ENCODE data around the gene SLC30A2. TPM values are rescaled to one million over a fixed set of nuclear protein-coding genes. Genes with fewer than 3 reads are reported as not detected.

Gene SLC30A2
- total RNA-seq, 3 donors from 2014 or later: 0.16 to 1.3 (median 0.33) TPM

DNA sequence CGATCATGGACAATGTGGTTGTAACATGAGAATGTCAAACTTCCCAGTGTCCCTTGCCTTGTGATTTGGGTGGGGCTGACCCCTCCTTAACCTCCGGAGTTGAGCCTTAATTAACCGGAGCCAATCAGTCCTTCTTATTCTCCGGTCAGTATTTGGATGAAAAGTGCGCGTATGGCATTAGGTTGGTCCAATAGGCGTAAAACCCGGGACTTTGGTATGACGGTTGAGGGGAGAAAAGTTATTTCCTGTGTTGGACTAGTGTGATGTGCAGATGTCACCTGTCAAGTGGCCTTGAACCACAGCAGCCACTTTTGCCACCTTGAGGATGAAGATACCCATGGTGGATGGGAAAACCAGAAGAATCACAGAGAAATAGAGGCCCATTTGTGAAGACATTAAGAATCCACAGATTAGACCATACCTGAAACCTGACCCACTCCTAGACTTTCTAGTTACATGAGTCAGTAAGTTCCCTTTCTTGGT is 53.2 kb downstream of the SLC30A2 start:
- no peak for TF ChIP-seq POLR2AphosphoS5 (IDR thresholded peaks at IDR 0.05)
- TF ChIP-seq, protein P1, sequence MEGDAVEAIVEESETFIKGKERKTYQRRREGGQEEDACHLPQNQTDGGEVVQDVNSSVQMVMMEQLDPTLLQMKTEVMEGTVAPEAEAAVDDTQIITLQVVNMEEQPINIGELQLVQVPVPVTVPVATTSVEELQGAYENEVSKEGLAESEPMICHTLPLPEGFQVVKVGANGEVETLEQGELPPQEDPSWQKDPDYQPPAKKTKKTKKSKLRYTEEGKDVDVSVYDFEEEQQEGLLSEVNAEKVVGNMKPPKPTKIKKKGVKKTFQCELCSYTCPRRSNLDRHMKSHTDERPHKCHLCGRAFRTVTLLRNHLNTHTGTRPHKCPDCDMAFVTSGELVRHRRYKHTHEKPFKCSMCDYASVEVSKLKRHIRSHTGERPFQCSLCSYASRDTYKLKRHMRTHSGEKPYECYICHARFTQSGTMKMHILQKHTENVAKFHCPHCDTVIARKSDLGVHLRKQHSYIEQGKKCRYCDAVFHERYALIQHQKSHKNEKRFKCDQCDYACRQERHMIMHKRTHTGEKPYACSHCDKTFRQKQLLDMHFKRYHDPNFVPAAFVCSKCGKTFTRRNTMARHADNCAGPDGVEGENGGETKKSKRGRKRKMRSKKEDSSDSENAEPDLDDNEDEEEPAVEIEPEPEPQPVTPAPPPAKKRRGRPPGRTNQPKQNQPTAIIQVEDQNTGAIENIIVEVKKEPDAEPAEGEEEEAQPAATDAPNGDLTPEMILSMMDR (IDR thresholded peaks at IDR 0.05): no peak
- TF ChIP-seq POLR2A (IDR thresholded peaks at IDR 0.05): no peak
- H3K4me3 ChIP-seq: no peak overlapping the region
- H3K27ac ChIP-seq: no peak overlapping the region
- no peaks in the 10 kb centered on the region for H3K36me3 ChIP-seq
- no peaks in the 10 kb centered on the region for H3K4me1 ChIP-seq
- no peak for DNase-seq (ENCODE audit: low spot score in 2 of 2)
- no peaks in the 10 kb centered on the region for H3K9me3 ChIP-seq
- intact Hi-C loops (cut with DNase I; ENCODE audit: low total_unique reads): loop anchor here (10.0 kb wide), 1 partner anchor 98 kb away; no protein-coding TSS in a partner anchor
- H3K27me3 ChIP-seq: no peaks in the 10 kb centered on the region

DNA sequence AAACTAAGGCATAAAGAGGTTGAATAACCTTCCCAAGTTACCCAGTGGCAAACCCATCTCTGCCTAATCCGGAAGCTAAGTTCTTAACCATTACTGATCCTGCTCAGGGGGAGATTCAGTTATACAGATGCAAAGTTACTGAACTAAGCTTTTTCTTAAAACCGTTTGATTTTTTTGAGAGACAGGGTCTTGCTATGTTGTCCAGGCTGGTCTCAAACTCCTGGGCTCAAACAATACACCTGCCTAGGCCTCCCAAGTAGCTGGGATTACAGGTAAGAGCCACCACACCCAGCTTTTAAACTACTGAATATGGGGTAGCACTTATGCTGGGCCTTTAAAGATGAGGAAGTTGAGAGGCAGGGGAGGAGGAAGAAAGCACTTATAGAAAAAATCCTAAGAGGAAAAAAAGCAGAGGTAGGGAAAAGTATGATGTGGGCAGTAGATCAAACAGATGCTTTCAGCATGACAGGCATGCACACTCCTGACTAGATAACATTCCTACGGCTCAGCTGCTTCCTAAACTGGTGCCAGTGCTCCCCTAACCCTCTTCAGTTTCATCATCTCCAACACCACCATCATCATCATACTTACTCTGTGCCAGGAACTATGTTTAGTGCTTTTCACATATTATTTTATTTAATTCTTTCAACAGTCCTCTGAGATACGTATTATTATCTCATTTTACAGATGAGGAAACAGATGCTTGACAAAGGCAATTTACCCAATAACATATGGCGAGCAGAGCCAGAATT is 53.8 kb downstream of the SLC30A2 start:
- Histone ChIP-seq H3K27me3 (no peaks in the 10 kb centered on the region), H3K4me3 (no peak overlapping the region), H3K9me3 (no peaks in the 10 kb centered on the region), H3K27ac (no peak overlapping the region), H3K36me3 (no peaks in the 10 kb centered on the region), H3K4me1 (no peaks in the 10 kb centered on the region)
- TF ChIP-seq, protein P1 (IDR thresholded peaks at IDR 0.05): no peak
- TF ChIP-seq POLR2AphosphoS5 (IDR thresholded peaks at IDR 0.05) (no peak), POLR2A (IDR thresholded peaks at IDR 0.05) (no peak)
- intact Hi-C loops (cut with DNase I; ENCODE audit: low total_unique reads): loop anchor here (10.0 kb wide), 1 partner anchor 97 kb away; no protein-coding TSS in a partner anchor
- no peak for DNase-seq (ENCODE audit: low spot score in 2 of 2)

DNA sequence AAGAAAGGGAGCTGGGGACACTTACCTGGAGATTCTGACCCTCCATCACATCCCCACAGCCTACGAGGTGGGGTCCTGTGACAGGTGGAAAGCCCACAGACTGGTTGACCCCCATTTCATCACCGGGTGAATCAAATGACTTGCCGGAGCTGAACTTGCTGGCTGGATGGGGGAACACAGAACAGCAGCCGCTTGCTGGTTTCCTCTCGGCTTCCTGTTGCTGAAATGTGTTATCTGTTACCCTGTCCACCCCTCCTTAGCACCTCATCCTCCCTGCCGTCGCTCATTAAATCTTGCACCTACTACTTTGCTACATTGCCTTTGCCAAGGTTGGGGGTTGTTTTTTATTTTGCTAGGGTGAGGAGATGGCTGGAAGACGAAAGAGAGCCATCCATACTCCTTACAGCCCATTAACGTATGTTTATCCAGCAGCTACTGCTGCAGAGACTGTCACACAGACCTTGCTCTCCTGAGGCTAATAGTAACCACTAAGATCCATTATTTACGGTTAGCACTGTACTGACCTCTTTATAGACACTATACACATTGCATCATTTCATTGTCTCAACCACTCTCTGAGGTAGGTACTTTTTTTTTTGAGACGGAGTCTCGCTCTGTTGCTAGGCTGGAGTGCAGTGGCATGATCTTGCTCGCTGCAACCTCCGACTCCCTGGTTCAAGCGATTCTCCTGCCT is 55.1 kb downstream of the SLC30A2 start:
- TF ChIP-seq, protein P1 (IDR thresholded peaks at IDR 0.05): no peak
- TF ChIP-seq POLR2AphosphoS5 (IDR thresholded peaks at IDR 0.05) (no peak), POLR2A (IDR thresholded peaks at IDR 0.05) (no peak)
- Histone ChIP-seq H3K27me3 (no peaks in the 10 kb centered on the region), H3K36me3 (no peaks in the 10 kb centered on the region), H3K4me3 (peak overlapping the region in 1 of 3 donors; percentile 27), H3K27ac (no peak overlapping the region), H3K4me1 (no peaks in the 10 kb centered on the region), H3K9me3 (no peaks in the 10 kb centered on the region)
- DNase-seq (ENCODE audit: low spot score in 2 of 2): no peak
- intact Hi-C loops (cut with DNase I; ENCODE audit: low total_unique reads): loop anchor here (10.0 kb wide), 1 partner anchor 96 kb away; no protein-coding TSS in a partner anchor

DNA sequence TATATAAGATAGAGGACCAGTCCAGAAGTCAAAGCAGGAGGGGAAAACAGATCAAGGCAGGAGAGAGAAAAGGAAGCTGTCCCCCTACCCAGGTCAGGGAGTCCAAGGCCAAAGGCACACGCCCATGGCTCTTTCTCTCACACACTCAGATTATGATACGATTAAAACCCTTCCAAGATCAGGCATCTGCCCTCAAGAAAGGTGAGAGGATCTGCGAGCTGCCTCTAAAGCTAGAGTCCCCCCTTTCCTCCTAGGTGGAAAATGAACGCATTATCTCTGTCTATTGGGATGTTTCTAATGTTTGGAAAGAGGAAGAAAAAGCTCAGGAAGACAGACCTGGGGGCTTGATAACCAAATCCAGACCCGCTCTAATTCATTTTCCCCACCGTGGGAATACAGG is 55.7 kb downstream of the SLC30A2 start:
- intact Hi-C loops (cut with DNase I; ENCODE audit: low total_unique reads): loop anchor here (10.0 kb wide), 1 partner anchor 95 kb away; no protein-coding TSS in a partner anchor
- H3K4me3 ChIP-seq: no peak overlapping the region
- TF ChIP-seq POLR2AphosphoS5 (IDR thresholded peaks at IDR 0.05): no peak
- no peak for TF ChIP-seq POLR2A (IDR thresholded peaks at IDR 0.05)
- TF ChIP-seq, protein P1 (IDR thresholded peaks at IDR 0.05): no peak
- no peak for DNase-seq (ENCODE audit: low spot score in 2 of 2)
- no peaks in the 10 kb centered on the region for H3K9me3 ChIP-seq
- H3K27me3 ChIP-seq: no peaks in the 10 kb centered on the region
- no peaks in the 10 kb centered on the region for H3K4me1 ChIP-seq
- H3K36me3 ChIP-seq: no peaks in the 10 kb centered on the region
- peak overlapping the region in 1 of 2 donors; percentile 21 for H3K27ac ChIP-seq
